OCI-LY3 (cell line): ENCODE results near the gene MYL6.

Experiments used
- H2AFZ ChIP-seq: fragments of 200-600, 300-600 bp; shearing (Covaris generic); 2 replicates; pipeline ENCODE4 v1.6.0; 2014; ENCODE audit warnings: antibody characterized with exemption, low read depth, low read length
- H3K27ac ChIP-seq: fragments of 200-600, 300-600 bp; sonication (generic); 2 replicates; pipeline ENCODE4 v1.5.1; 2014; ENCODE audit warnings: mild to moderate bottlenecking, low read length, moderate library complexity, mixed read lengths
- H3K27me3 ChIP-seq: fragments of 200-600, 300-600 bp; sonication (generic); 2 replicates; pipeline ENCODE4 v1.6.1; 2014; ENCODE audit warnings: low read depth, low read length, mixed read lengths
- H3K36me3 ChIP-seq: fragments of 200-600, 300-600 bp; sonication (generic); replicated peaks from 2 replicates; pipeline ENCODE3; 2014; ENCODE audit warnings: low read depth, low read length, mixed read lengths
- H3K4me1 ChIP-seq: fragments of 300-600, 200-600 bp; sonication (generic); 2 replicates; pipeline ENCODE4 v1.6.1; 2014; ENCODE audit warnings: low read length, mixed read lengths
- H3K4me2 ChIP-seq: fragments of 200-600, 300-600 bp; sonication (generic); 2 replicates; pipeline ENCODE4 v1.6.1; 2014; ENCODE audit warnings: low read length, mixed read lengths
- H3K4me3 ChIP-seq: fragments of 300-600, 200-600 bp; sonication (generic); 2 replicates; pipeline ENCODE4 v1.5.1; 2014; ENCODE audit warnings: antibody characterized with exemption, mild to moderate bottlenecking, low read length, moderate library complexity
- H3K79me2 ChIP-seq: fragments of 300-600, 200-600 bp; shearing (Covaris generic); 2 replicates; pipeline ENCODE4 v1.6.1; 2014; ENCODE audit warnings: mild to moderate bottlenecking, low read length, mixed read lengths
- H3K9ac ChIP-seq: fragments of 300-600, 200-600 bp; shearing (Covaris generic); 2 replicates; pipeline ENCODE4 v1.6.0; 2014; ENCODE audit warnings: mild to moderate bottlenecking, low read length, moderate library complexity
- H3K9me3 ChIP-seq: fragments of 200-600, 300-600 bp; shearing (Covaris generic); 2 replicates; pipeline ENCODE4 v1.6.1; 2014; ENCODE audit warnings: low read length, mixed read lengths; ENCODE audit not compliant: insufficient read depth
- H4K20me1 ChIP-seq: fragments of 200-600, 300-600 bp; sonication (generic); 2 replicates; pipeline ENCODE4 v1.6.1; 2016; ENCODE audit warnings: low read length, mixed read lengths; ENCODE audit not compliant: insufficient read depth
- EZH2phosphoT487 ChIP-seq: fragments of 200-600 bp; shearing (Covaris generic); IDR thresholded peaks from 2 replicates; pipeline ENCODE4 v1.6.1; 2018; ENCODE audit warnings: antibody characterized with exemption, mixed run types, low read depth
- TF ChIP-seq, protein P1 (sequence below): fragments of 200-600, 300-600 bp; sonication (generic); IDR thresholded peaks from 2 replicates; pipeline ENCODE4 v1.5.1; 2014; ENCODE audit warnings: antibody characterized with exemption, low read length, low read depth

MYL6 gene

DNA sequence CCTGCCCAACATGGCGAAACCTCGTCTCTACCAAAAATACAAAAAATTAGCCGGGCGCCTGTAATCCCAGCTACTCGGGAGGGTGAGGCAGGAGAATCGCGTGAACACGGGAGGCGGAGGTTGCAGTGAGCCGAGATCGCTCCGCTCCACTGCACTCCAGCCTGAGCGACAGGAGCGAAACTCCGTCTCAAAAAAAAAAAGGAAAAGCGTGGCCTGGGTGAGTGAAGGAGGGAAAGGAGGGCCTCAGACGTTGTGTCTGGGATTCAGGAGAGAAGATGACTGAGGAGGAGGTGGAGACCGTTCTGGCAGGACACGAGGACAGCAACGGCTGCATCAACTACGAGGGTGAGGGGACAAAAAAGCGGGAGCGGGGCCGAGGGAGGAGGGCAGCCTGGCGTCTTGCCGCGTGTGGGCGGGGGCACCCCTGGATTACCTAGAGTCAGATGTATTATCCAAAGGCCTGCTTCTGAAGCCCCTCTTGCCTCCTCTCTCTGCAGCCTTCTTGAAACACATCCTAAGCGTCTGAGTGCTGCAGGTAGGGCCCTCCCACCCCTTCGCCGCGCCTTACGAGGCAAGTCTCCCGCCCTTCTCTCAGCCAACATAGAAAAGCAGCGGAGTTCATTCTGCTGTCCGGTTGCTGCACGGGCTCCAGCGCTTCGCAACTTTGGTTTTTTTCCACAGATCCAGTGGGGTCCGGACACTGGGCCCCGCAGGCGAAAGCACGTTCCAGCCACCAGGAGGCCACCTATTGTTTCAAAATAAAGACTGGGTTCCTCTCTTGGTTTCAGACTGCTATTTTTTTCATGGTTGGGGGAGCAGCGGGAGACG lies 744 bp upstream of the MYL6 start:
- Histone ChIP-seq H3K27ac (peak overlapping the region; percentile 72), H3K4me2 (peak overlapping the region; percentile 85), H2AFZ (no peak overlapping the region), H3K4me3 (peak overlapping the region; percentile 84), H4K20me1 (peaks cover 24% of the 10 kb centered on the region), H3K79me2 (peaks cover 34% of the 10 kb centered on the region), H3K9ac (peak overlapping the region; percentile 82), H3K9me3 (no peaks in the 10 kb centered on the region), H3K36me3 (peaks cover 37% of the 10 kb centered on the region), H3K27me3 (no peaks in the 10 kb centered on the region), H3K4me1 (peaks cover 29% of the 10 kb centered on the region)
- no peak for TF ChIP-seq EZH2phosphoT487
- TF ChIP-seq, protein P1, sequence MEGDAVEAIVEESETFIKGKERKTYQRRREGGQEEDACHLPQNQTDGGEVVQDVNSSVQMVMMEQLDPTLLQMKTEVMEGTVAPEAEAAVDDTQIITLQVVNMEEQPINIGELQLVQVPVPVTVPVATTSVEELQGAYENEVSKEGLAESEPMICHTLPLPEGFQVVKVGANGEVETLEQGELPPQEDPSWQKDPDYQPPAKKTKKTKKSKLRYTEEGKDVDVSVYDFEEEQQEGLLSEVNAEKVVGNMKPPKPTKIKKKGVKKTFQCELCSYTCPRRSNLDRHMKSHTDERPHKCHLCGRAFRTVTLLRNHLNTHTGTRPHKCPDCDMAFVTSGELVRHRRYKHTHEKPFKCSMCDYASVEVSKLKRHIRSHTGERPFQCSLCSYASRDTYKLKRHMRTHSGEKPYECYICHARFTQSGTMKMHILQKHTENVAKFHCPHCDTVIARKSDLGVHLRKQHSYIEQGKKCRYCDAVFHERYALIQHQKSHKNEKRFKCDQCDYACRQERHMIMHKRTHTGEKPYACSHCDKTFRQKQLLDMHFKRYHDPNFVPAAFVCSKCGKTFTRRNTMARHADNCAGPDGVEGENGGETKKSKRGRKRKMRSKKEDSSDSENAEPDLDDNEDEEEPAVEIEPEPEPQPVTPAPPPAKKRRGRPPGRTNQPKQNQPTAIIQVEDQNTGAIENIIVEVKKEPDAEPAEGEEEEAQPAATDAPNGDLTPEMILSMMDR, result peak; percentile 38

DNA sequence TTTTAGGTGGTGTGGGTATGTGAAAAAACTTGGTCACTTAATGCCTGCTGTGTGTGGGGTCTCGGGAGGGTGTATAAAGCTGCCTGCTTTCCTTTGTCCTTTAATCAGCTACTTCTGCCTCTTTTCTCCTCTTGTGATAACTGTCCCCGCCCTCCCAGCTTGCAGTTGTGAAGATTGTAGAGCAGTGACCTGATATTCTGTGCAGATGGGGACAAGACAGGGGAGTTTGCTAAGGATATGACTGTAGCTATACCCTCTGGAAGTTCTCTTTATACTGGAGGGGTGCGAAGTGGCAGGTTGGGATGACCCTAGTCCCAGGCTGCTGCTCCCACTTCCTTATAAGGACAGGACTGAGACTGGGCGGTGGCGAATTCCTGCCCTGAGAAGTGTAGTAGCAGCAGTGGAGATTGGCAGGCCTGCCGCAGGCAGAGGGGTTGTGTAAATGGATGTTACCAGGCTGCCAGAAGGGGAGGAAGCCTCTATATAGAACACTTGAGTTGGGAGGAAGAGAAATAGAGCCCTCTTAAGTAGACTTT lies 835 bp downstream of the MYL6 start:
- peaks cover 29% of the 10 kb centered on the region for H3K79me2 ChIP-seq
- H3K4me1 ChIP-seq, result peaks cover 21% of the 10 kb centered on the region
- H3K27ac ChIP-seq, result peak overlapping the region; percentile 81
- H3K4me3 ChIP-seq, result peak overlapping the region; percentile 90
- no peak overlapping the region for H2AFZ ChIP-seq
- no peaks in the 10 kb centered on the region for H3K27me3 ChIP-seq
- H3K9me3 ChIP-seq, result no peaks in the 10 kb centered on the region
- H3K4me2 ChIP-seq, result peak overlapping the region; percentile 91
- H3K9ac ChIP-seq, result peak overlapping the region; percentile 99
- peaks cover 24% of the 10 kb centered on the region for H4K20me1 ChIP-seq
- TF ChIP-seq EZH2phosphoT487, result no peak
- TF ChIP-seq, protein P1, result no peak
- peaks cover 53% of the 10 kb centered on the region for H3K36me3 ChIP-seq

- peak overlapping the region; percentile 90 for H3K4me3 ChIP-seq
- peaks cover 29% of the 10 kb centered on the region for H3K79me2 ChIP-seq
- no peak for TF ChIP-seq EZH2phosphoT487
- TF ChIP-seq, protein P1, result no peak
- no peak overlapping the region for H2AFZ ChIP-seq
- peak overlapping the region; percentile 99 for H3K9ac ChIP-seq
- peaks cover 24% of the 10 kb centered on the region for H4K20me1 ChIP-seq
- H3K36me3 ChIP-seq, result peaks cover 58% of the 10 kb centered on the region
- peak overlapping the region; percentile 81 for H3K27ac ChIP-seq
- H3K27me3 ChIP-seq, result no peaks in the 10 kb centered on the region
- peaks cover 21% of the 10 kb centered on the region for H3K4me1 ChIP-seq
- no peaks in the 10 kb centered on the region for H3K9me3 ChIP-seq
- peak overlapping the region; percentile 91 for H3K4me2 ChIP-seq
These were observed 1.5 kb downstream of the MYL6 start for GRCh38 chr12:56159482-56160192.

- Histone ChIP-seq H3K4me1 (peaks cover 21% of the 10 kb centered on the region), H3K27me3 (no peaks in the 10 kb centered on the region), H3K36me3 (peaks cover 62% of the 10 kb centered on the region), H3K4me2 (peak overlapping the region; percentile 91), H3K27ac (no peak overlapping the region), H3K9ac (no peak overlapping the region), H4K20me1 (peaks cover 24% of the 10 kb centered on the region), H2AFZ (no peak overlapping the region), H3K9me3 (no peaks in the 10 kb centered on the region), H3K4me3 (peak overlapping the region; percentile 90), H3K79me2 (peaks cover 29% of the 10 kb centered on the region)
- TF ChIP-seq, protein P1, result no peak
- no peak for TF ChIP-seq EZH2phosphoT487
These were observed 2.1 kb downstream of the MYL6 start for GRCh38 chr12:56160193-56160763.
